ENCODE results near the gene MAGEA6.
"Not testable (repeated sequence)": the region's sequence is repeated elsewhere in the genome, so short reads cannot be mapped to it uniquely, and the experiment has no call there.

MAGEA6 gene, protein sequence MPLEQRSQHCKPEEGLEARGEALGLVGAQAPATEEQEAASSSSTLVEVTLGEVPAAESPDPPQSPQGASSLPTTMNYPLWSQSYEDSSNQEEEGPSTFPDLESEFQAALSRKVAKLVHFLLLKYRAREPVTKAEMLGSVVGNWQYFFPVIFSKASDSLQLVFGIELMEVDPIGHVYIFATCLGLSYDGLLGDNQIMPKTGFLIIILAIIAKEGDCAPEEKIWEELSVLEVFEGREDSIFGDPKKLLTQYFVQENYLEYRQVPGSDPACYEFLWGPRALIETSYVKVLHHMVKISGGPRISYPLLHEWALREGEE

DNA sequence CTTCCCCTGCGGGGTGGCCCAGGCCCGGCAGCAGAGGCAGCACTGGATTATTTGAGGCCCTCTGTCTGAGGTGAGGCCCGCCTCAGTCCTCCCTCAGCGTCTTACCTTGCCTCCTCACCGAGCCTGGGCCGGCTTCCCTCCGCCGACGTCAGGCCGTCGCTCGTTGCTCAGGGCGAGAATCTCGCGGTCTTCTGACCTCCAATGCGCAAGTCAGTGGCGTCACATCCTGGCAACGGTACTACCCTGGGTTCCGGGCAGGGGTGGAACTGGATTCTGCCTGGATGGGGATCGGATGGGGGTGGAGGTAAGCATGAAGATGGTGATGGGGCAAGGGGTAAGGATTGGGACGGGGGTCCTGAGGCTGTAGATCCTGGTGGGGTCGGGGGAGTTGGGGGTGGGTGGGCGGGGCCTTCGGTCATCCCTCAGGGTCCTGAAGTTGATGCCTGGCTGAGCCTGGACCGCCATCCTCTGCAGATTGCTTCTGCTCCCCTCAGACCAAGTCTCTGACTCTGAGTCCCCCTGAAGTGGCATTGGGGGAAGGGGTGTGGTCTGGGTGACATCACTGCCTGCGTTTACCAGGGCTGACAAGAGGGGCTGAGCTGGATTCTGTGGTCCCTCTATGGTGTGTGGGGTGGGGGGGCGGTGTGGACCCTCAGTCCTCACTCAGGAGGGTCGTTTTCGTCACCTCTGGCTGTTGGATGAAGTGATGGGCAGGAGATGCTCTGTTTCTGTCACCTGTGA is at the start of gene MAGEA6:
MAGEA6 (minus strand) TSS at position 141 of the 741 bp plus-strand sequence. CDS start 2,039 bp downstream, outside the sequence.
- not testable (repeated sequence) for DNase-seq

DNA sequence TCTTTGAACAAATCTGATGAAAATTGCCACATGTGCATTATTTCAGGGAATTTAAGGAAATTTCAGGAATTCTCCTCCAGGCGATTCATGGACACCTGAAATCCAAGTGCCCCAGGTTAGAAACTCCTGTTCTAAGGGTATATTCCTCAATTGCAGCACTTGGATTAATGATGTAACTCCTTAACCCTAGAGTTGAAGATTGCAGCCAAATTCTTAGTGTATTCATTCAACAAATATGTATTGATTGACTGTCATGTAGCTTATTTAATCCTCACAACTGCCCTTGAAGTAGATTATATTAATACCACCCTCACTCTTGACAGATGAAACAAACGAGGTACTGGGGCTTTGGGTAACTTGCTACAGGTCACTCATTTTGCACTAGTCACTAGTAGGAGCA is 49.8 kb upstream of the MAGEA6 start:
- DNase-seq: no peak

DNA sequence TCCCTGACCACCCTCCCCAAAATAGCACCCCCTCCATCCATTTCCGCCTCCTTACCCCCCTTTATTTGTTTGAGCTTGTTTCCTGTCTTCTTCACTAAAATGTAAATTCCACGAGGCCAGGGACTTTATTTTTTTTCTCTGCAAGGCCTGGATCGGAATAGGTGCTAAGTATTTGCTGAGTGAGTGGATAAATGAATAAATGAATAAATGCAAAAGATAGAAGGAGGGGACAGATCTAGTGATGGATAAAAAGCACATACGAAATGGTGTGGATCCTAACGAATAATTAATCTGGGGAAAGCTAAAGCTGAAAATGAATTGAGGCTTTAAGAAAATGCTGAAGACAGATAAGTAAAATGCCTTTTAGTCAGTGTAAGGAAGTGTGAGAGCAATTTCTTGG is 48.9 kb upstream of the MAGEA6 start:
- no peak for DNase-seq

DNA sequence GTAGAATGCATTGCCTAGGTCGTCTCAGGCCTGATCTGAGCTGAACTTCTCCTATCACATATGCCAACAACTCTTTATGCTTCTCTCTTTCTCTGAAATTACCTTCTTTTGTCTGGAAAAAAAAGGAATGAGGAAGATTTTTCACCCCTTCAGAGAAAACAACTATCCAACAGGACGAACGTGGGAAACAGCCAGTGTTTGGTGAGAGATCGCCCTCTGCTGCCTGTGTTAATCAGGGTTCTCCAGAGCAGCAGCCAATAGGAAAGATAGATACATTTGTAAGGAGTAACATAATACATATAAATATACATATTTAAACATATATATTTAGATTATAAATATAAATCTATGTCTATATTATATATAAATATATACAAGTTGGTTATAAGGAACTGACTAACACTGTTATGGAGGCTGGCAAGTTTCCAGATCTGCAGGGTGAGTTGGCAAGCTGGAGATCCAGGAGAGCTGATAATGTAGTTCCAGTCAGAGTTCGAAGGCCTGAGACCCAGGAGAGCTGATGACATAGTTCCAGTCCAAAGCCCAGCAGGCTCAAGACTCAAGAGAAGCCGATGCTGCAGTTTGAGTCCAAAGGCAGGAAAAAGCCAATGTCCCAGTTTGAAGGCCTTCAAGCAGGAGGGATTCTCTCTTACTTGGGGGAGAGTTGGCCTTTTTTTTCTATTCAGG is 47.7 kb upstream of the MAGEA6 start:
- DNase-seq: no peak

DNA sequence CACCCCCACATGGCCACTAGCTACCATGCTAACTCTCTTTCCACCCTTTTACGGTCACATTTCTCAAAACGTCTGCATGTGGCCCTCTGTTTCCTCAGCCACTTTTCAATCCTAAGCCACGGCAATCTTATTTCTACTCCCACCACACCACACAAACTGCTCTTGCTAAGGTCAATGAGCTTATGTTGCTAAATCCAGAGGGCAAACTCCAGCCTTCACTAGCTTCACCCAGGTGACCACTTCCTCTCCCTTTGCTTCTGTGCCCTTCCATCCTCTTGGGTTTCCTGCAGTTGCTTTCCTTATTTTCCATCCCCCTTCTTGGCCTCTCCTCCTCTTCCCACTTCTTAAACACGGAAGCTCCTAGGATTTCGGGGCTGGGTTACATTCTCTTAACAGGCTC is 44.6 kb upstream of the MAGEA6 start:
- DNase-seq: no peak

DNA sequence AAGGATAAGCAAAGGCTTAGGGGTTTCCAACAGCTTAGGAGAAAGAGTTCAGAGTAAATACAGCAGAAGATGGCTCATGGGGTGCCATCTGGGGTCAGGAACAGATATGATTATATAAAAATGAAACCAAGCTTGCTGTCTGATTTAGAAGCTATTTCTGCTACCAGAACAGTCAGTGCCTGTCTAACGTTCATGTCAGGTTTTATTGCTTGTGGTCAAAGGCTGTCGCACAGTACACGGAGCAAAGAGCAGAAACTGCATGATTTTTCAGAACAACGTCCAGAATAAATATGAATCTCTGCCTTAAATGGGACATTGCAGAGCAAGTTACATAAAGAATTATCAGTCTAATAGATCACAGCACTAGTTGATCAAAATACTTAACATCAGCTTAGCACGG is 43.7 kb upstream of the MAGEA6 start:
- DNase-seq: no peak

DNA sequence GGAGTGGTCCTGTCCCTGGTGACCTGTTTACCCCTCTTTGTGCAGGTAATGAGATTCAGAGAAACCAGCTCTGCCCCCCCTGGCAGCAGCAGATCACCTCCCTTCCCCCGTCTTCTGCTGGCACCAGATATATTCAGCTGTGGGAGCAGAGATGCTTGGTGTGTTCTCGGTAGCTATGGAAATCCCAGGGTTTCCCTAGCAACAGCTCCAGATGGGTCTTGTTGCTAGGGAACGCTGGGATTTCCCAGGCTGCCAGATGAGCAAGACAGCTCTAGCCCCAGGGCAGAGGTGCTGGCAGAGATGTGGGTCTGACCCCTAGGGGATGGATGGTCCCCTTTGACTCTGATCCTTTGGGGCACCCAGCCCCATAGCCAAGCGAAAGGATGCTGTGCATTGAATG is 40.9 kb upstream of the MAGEA6 start:
- no peak for DNase-seq

DNA sequence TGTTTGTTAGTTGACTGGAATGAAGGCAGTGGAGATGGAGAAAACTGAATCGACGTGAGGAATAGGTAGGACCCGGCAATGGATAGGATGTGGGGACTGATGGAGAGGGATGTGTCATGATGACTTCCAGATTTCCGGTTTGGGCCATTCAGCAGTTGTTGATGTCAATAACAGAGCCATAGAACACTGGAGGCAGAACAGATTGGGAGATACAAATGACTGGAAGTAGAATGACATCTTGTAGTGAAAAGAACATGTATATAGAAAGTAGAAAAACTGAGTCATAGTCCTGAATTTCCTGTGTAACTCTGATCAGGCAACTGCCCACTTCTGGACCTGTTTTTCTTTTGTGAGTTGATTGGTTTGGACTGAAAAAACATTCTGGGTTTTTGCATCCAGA is 36.5 kb upstream of the MAGEA6 start:
- DNase-seq: no peak

DNA sequence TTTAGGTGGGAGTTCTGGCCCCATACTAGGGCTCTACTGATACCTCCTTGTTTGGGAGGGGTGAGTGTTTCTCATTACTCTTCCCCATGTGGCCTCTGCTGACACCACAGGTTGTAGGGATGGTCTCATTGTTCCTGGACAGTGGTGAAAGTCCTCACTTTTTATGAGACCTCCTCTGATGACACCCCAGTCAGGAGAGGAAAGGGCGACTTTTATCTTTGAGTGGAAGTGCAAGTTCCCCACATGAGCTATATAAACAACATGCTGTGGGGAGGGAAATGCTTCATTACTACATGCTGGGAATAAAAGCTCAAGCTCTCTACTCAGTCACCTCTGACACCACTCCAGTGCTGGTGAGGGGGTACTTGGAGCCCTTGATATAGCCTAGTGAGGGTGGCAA is 29.5 kb upstream of the MAGEA6 start:
- DNase-seq: no peak

DNA sequence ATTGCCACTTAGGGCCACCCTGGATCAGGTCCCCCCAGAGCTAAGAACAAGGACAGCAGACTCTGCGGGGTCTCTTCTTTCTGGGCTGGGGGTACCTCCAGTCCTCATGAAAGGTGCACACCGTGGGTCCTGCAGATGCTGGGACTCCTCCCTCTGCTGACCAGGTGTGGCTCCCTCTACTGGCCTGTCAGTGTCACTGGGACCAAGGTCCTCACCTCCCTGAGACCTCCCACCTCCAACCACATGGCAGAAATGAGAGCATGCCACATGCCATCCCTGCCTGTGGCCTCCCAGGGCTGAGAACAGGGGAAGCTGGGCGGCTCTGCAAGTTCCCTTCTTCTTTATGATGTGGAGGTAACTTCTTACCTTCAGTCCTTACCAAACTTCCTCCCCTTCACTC is 17.6 kb upstream of the MAGEA6 start:
- not testable (repeated sequence) for DNase-seq

DNA sequence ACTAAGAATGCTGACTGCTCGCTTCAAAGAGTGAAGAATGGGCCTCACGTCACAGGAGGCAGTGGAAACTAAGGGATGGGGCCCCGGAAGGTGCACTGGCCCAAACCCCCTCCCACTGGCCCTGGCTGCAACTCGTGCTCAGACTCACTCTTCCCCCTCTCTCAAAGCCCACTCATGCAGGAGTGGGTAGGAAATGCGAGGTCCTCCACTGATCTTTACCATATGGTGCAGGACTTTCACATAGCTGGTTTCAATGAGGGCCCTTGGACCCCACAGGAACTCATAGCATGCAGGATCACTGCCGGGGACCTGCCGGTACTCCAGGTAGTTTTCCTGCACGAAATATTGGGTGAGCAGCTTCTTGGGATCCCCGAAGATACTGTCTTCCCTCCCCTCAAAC is 2.9 kb downstream of the MAGEA6 start:
- not testable (repeated sequence) for DNase-seq

DNA sequence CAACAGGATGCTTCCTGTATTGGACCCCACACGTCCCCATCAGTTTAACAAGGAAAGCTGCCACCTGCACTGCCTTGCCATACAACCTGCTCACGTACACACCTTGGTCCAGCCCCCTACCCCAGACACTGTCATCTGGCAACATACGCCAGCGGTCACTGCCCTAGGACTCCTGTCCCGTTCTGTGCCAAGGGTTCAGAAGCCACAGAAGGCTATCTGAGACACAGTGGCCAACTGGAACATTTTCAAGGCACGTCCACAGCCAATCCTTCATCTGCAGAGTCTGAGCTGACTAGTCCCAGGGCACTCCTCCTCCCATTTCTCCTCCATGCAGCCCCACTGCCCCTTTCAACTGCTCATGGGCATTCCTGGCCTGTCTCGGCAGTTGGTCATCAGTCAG is 7.9 kb downstream of the MAGEA6 start:
- not testable (repeated sequence) for DNase-seq

DNA sequence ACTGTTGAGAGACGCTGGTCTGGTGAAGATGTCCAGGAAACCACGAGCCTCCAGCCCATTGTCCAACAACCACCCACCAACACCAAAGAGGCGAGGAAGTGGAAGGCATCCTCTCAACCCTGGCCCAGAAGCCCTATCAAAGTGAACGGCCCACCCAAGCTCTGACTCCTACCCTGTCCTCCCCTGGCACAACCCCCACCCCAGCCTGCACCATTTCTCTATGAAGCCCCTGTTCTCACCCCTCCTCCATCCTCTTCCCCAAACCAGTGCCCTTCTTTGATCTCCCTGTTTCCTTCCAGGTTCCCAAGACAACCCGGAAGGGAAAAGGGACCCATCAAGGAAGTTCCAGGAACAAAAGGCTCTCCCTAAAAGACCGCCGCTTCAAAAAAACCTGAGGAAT is 9.9 kb downstream of the MAGEA6 start:
- DNase-seq: not testable (repeated sequence)

DNA sequence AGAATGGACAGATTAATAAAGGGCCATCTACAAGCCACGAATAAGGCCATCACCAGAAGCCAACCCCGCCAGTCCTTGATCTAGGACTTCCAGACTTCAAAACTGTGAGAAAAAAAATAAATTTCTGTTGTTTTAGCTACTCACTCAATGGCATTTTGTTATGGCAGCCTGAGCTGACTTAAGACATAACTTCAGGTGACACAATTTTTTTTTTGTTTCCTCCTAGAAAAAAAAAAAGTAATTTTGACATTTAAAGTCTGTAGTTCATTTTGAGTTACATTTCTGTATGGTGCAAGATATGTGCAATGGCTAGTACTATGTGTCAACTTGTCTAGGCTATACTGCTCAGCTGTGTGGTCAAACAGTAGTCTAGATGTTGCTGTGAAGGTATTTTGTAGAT is 10.6 kb downstream of the MAGEA6 start, which contains the start of gene CSAG3:
CSAG3 (plus strand) TSS at position 301 of the 400 bp plus-strand sequence.
- not testable (repeated sequence) for DNase-seq

DNA sequence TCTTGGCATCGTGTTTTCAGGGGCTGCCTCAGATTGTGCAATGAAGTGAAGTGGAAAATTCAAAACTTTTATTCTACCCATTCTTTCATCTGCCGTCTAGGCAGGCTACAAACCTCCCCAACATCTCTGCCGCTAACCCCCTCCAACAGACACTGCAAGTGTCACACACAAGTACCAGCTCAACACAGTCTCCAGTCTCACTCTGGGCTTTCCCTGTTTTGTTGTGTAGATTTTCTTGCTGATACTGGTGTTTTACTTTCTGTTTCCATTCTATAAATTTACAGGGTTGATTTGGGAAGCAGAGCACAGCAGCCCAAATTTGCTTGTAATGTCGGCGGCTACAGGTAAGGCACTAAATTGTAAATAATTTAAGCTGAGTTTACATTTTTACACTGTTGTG is 14.6 kb downstream of the MAGEA6 start:
- not testable (repeated sequence) for DNase-seq

DNA sequence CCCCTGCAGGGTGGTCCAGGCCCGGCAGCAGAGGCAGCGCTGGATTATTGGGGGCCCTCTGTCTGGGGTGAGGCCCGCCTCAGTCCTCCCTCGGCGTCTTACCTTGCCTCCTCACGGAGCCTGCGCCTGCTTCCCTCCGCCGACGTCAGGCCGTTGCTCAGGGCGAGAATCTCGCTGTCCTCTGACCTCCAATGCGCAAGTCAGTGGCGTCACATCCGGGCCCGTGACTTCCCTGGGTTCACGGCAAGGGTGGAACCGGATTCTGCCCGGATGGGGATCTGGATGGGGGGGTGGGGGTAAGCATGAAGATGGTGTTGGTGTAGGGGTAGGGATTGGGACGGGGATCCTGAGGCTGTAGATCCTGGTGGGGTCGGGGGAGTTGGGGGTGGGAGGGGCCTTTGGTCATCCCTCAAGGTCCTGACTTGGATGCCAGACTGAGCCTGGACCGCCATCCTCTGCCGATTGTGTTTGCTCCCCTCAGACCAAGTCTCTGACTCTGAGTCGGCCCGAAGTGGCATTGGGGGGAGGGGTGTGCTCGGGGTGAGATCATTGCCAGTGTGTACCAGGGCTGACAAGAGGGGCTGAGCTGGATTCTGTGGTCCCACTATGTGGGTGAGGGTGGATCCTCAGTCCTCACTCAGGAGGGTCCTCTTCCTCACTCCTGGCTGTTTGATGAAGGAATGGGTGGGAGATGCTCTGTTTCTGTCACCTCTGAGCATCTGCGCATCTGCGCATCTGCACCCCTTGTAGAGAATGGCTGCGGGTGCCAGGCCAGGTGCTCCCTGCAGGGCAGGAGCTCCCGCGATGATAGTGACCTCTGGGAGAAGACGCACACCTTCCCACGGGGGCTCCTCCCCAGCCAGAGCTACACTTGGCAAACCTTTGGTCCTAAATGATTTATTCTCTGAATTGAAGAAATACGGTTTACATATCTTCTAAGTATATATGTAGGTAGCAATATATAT is 15.5 kb downstream of the MAGEA6 start, which contains the start of gene MAGEA2:
MAGEA2 (minus strand) TSS at position 157 of the 965 bp plus-strand sequence. CDS start 2,479 bp downstream, outside the sequence.
- not testable (repeated sequence) for DNase-seq

DNA sequence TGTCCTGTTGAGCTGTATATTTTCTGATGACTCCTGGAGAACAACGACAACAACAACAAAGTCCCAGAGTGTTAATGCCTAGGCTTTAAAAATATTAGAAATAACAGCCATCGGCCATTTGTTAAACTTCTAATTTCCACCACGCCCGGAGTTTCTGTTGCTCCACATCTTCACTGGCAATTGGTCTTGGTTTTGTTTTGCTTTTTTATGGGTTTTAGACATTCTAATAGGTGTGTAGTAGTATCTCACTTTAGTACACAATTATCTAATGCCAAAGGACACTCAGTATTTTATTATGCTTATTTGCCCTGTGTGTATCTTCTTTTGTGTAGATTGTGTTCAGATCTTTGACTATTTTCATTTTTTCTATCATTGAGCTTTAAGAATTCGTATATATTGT is 30.9 kb downstream of the MAGEA6 start:
- no peak for DNase-seq

DNA sequence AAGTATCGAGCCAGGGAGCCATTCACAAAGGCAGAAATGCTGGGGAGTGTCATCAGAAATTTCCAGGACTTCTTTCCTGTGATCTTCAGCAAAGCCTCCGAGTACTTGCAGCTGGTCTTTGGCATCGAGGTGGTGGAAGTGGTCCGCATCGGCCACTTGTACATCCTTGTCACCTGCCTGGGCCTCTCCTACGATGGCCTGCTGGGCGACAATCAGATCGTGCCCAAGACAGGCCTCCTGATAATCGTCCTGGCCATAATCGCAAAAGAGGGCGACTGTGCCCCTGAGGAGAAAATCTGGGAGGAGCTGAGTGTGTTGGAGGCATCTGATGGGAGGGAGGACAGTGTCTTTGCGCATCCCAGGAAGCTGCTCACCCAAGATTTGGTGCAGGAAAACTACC is 33.0 kb downstream of the MAGEA6 start:
- DNase-seq: not testable (repeated sequence)

DNA sequence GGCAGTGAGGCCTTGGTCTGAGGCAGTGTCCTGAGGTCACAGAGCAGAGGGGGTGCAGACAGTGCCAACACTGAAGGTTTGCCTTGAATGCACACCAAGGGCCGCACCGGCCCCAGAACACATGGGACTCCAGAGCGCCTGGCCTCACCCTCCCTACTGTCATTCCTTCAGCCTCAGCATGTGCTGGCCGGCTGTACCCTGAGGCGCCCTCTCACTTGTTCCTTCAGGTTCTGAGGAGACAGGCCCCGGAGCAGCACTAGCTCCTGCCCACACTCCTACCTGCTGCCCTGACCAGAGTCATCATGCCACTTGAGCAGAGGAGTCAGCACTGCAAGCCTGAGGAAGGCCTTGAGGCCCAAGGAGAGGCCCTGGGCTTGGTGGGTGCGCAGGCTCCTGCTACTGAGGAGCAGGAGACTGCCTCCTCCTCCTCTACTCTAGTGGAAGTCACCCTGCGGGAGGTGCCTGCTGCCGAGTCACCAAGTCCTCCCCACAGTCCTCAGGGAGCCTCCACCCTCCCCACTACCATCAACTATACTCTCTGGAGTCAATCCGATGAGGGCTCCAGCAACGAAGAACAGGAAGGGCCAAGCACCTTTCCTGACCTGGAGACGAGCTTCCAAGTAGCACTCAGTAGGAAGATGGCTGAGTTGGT is 33.5 kb downstream of the MAGEA6 start:
- DNase-seq: no peak

DNA sequence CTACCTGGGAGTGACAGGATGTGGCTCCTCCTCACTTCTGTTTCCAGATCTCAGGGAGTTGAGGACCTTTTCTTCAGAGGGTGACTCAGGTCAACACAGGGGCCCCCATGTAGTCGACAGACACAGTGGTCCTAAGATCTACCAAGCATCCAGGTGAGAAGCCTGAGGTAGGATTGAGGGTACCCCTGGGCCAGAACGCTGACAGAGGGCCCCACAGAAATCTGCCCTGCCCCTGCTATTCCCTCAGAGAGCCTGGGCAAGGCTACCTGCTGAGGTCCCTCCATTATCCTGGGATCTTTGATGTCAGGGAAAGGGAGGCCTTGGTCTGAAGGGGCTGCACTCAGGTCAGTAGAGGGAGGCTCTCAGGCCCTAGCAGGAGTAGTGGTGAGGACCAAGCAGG is 34.4 kb downstream of the MAGEA6 start:
- DNase-seq: no peak

DNA sequence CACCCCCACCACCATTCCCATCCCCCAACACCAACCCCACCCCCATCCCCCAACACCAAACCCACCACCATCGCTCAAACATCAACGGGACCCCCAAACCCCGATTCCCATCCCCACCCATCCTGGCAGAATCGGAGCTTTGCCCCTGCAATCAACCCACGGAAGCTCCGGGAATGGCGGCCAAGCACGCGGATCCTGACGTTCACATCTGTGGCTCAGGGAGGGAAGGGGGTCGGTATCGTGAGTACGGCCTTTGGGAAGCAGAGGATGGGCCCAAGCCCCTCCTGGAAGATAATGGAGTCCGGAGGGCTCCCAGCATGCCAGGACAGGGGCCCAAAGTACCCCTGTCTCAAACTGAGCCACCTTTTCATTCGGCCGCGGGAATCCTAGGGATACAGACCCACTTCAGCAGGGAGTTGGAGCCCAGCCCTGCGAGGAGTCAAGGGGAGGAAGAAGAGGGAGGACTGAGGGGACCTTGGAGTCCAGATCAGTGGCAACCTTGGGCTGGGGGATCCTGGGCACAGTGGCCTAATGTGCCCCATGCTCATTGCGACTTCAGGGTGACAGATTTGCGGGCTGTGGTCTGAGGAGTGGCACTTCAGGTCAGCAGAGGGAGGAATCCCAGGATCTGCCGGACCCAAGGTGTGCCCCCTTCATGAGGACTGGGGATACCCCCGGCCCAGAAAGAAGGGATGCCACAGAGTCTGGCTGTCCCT is 35.2 kb downstream of the MAGEA6 start:
- not testable (repeated sequence) for DNase-seq
